Endothelial cell of umbilical vein (primary cell): ENCODE data around the gene ZDHHC3. TPM values are rescaled to one million over a fixed set of nuclear protein-coding genes. Genes with fewer than 3 reads are reported as not detected.

Experiments used
- BruUV-seq: library from RNA; stranded (reverse); fragments of 400-500 nt; replicated peaks from 2 replicates; lab custom pipeline; 2021; lab: Mats Ljungman, UMichigan
- CTCF ChIA-PET: fragments of 300-600, 350-600 bp; sonication (Branson Sonifier 250); formaldehyde crosslinking; loops from one replicate; lab custom pipeline; 2021; ENCODE audit warnings: antibody characterized with exemption, inconsistent platforms; lab: Charles Lee
- POLR2A ChIA-PET: fragments of 300-600, 350-600 bp; sonication (Branson Sonifier 250); formaldehyde crosslinking; loops from one replicate; lab custom pipeline; 2021; ENCODE audit warnings: antibody characterized with exemption, inconsistent platforms; lab: Charles Lee
- DNase-seq: peaks from one replicate; pipeline ENCODE4 v3.0.0-alpha.2; 2011; ENCODE audit warnings: low read depth, low spot score
- FAIRE-seq: peaks from 2 replicates; lab custom pipeline; 2011; peaks lifted over from hg19 to GRCh38; lab: Jason Lieb, UNC
- H2AFZ ChIP-seq: 2 replicates; pipeline ENCODE4 v1.6.0; 2012; ENCODE audit warnings: low read depth, low read length, control low read depth, inconsistent platforms
- H3K27ac ChIP-seq: 2 replicates; pipeline ENCODE4 v1.5.1; 2011; ENCODE audit warnings: low read depth, mild to moderate bottlenecking, control low read depth, low read length, moderate library complexity; ENCODE audit not compliant: insufficient read depth
- H3K27me3 ChIP-seq, 2 experiments: 2 replicates each; pipeline versions ENCODE4 v1.6.0 to v1.6.1; 2011; ENCODE audit warnings: low read length in 2 of 2, mixed read lengths in 1 of 2; ENCODE audit not compliant: control insufficient read depth in 2 of 2, insufficient read depth in 2 of 2
- H3K36me3 ChIP-seq, 2 experiments: 2 replicates in 1 of 2; 3 replicates in 1 of 2; pipeline ENCODE4 v1.5.1; 2011; ENCODE audit warnings: low read length in 2 of 2, mild to moderate bottlenecking in 1 of 2, moderate library complexity in 1 of 2; ENCODE audit not compliant: control insufficient read depth in 2 of 2, insufficient read depth in 2 of 2; ENCODE audit errors: extremely low read depth in 1 of 2
- H3K4me1 ChIP-seq: 3 replicates; pipeline ENCODE4 v1.5.1; 2011; ENCODE audit warnings: mild to moderate bottlenecking, low read length; ENCODE audit not compliant: control insufficient read depth, insufficient read depth; ENCODE audit errors: extremely low read depth
- H3K4me2 ChIP-seq: 2 replicates; pipeline ENCODE4 v1.6.1; 2011; ENCODE audit warnings: low read length, control low read depth, mixed read lengths; ENCODE audit not compliant: insufficient read depth
- H3K4me3 ChIP-seq, 3 experiments: fragments of 200-600 bp in 1 of 3; sonication (generic), shearing (Covaris generic) in 1 of 3; replicated peaks in 1 of 3; 2 replicates each; pipeline ENCODE4 v1.5.1; 2011 to 2016; ENCODE audit warnings: control low read depth in 3 of 3, low read length in 3 of 3, mild to moderate bottlenecking in 2 of 3, inconsistent platforms in 1 of 3, low read depth in 1 of 3, moderate library complexity in 1 of 3; ENCODE audit not compliant: insufficient read depth in 1 of 3
- H3K79me2 ChIP-seq: 2 replicates; pipeline ENCODE4 v1.6.0; 2012; ENCODE audit warnings: low read length, inconsistent platforms; ENCODE audit not compliant: control insufficient read depth, insufficient read depth
- H3K9ac ChIP-seq: replicated peaks from 2 replicates; pipeline ENCODE3; 2011; ENCODE audit warnings: low read length, control low read depth; ENCODE audit not compliant: insufficient read depth; ENCODE audit errors: extremely low read depth
- H3K9me1 ChIP-seq: replicated peaks from 3 replicates; pipeline ENCODE4 v1.6.0; 2011; ENCODE audit warnings: mild to moderate bottlenecking, low read length; ENCODE audit not compliant: control insufficient read depth, insufficient read depth; ENCODE audit errors: extremely low read depth
- H3K9me3 ChIP-seq: replicated peaks from 2 replicates; pipeline ENCODE4 v1.5.1; 2012; ENCODE audit warnings: low read length, inconsistent platforms; ENCODE audit not compliant: control insufficient read depth, insufficient read depth
- H4K20me1 ChIP-seq: replicated peaks from 2 replicates; pipeline ENCODE3; 2011; ENCODE audit warnings: mild to moderate bottlenecking, low read length; ENCODE audit not compliant: control insufficient read depth, insufficient read depth; ENCODE audit errors: extremely low read depth
- EZH2 ChIP-seq: IDR thresholded peaks from 2 replicates; pipeline ENCODE4 v1.6.1; 2012; ENCODE audit warnings: borderline replicate concordance, low read depth, mild to moderate bottlenecking, moderate library complexity, low read length, inconsistent platforms; ENCODE audit not compliant: severe bottlenecking
- FOS ChIP-seq: IDR thresholded peaks from 2 replicates; pipeline ENCODE4 v1.6.1; 2011; ENCODE audit warnings: mild to moderate bottlenecking, low read length, moderate library complexity, borderline replicate concordance; ENCODE audit not compliant: insufficient read depth
- GATA2 ChIP-seq: IDR thresholded peaks from 2 replicates; pipeline ENCODE4 v1.7.0; 2011; ENCODE audit warnings: low read depth, mild to moderate bottlenecking, moderate library complexity, mixed read lengths, low read length; ENCODE audit not compliant: insufficient read length, insufficient read depth
- JUN ChIP-seq: IDR thresholded peaks from 2 replicates; pipeline ENCODE4 v1.6.1; 2011; ENCODE audit warnings: borderline replicate concordance, low read depth; ENCODE audit not compliant: insufficient read length, insufficient read depth
- MYC ChIP-seq: IDR thresholded peaks from one replicate; pipeline ENCODE4 v1.6.1; 2011; ENCODE audit warnings: mild to moderate bottlenecking, low read depth, low read length
- POLR2A ChIP-seq: IDR thresholded peaks from 2 replicates; pipeline ENCODE4 v1.6.1; 2012; ENCODE audit warnings: low read depth, mild to moderate bottlenecking, control low read depth, low read length
- POLR2AphosphoS5 ChIP-seq: IDR thresholded peaks from 2 replicates; pipeline ENCODE4 v1.6.1; 2012; ENCODE audit warnings: low read depth, mild to moderate bottlenecking, control low read depth, low read length, moderate library complexity; ENCODE audit not compliant: insufficient read depth
- dilution Hi-C: fragments of 300-500 bp; cut with MboI; formaldehyde crosslinking; loops from one replicate; pipeline ENCODE4 v1.15.0; 2019; ENCODE audit warnings: low sequenced_read_pairs; ENCODE audit not compliant: extremely low pct_ligation_motif_present
- intact Hi-C: fragments of 100-400 bp; cut with micrococcal nuclease; formaldehyde crosslinking; loops from one replicate; pipeline ENCODE4 v1.10.0; 2022
- polyA plus RNA-seq, 4 experiments: library from polyadenylated mRNA; depleted of rRNA in 3 of 4; stranded (reverse) in 3 of 4; unstranded in 1 of 4; fragments of >200 nt; gene quantifications; 2 replicates each; pipeline versions ENCODE4 v1.2.1 to v1.2.3, GENCODE V29; 2011 to 2012; ENCODE audit warnings: missing spikeins in 1 of 4
- total RNA-seq: library from RNA; stranded (reverse); gene quantifications from 2 replicates; pipeline ENCODE4 v1.2.3, GENCODE V29; 2021
- TF ChIP-seq, protein P1 (sequence below), 2 donors: IDR thresholded peaks; 1 replicate in 1 of 2; 2 replicates in 1 of 2; pipeline ENCODE4 v1.5.1; 2011; ENCODE audit warnings: low read length in 2 of 2, mild to moderate bottlenecking in 2 of 2, moderate library complexity in 2 of 2, control low read depth in 1 of 2, inconsistent platforms in 1 of 2, low read depth in 1 of 2; ENCODE audit not compliant: insufficient read depth in 1 of 2; ENCODE audit errors: extremely low read depth in 1 of 2
- TF ChIP-seq, protein P2 (sequence below): IDR thresholded peaks from 2 replicates; pipeline ENCODE4 v1.6.1; 2011; ENCODE audit not compliant: insufficient read depth, insufficient read length

ZDHHC3 gene
- total and polyA plus RNA-seq, 2 donors (not counting 3 experiments of a cell fraction or from before 2014, with no cell fraction given) = 62.4 to 97.1 TPM

DNA sequence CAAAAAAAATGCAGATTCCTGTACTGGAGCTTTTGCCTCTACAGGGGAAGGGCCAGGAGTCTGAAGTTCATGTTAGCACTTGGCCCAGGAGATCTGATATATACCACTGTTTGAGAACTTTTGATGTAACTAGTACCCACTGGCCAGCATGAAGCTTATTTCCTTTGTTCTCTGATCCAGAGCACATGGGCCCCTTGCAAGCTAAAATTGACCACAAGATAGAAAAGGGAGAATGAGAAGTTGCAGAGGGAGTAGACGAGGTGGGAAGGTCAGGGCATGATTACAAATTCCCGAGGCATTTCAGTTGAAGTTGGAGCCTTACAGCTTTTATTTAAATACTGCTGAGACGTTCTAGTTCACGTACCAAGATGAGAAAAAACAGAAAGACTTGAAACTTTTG, 73.3 kb downstream of the ZDHHC3 start:
- Histone ChIP-seq H3K4me3 (no peak overlapping the region), H3K79me2 (no peaks in the 10 kb centered on the region), H3K27me3 (no peaks in the 10 kb centered on the region), H2AFZ (no peak overlapping the region), H3K27ac (no peak overlapping the region), H3K9ac (no peak overlapping the region), H3K36me3 (no peaks in the 10 kb centered on the region), H3K9me3 (no peaks in the 10 kb centered on the region), H3K9me1 (no peaks in the 10 kb centered on the region), H3K4me2 (no peak overlapping the region), H4K20me1 (no peaks in the 10 kb centered on the region), H3K4me1 (no peaks in the 10 kb centered on the region)
- dilution Hi-C loops (no loop called here), intact Hi-C loops (no loop called here)
- TF ChIP-seq, protein P1, sequence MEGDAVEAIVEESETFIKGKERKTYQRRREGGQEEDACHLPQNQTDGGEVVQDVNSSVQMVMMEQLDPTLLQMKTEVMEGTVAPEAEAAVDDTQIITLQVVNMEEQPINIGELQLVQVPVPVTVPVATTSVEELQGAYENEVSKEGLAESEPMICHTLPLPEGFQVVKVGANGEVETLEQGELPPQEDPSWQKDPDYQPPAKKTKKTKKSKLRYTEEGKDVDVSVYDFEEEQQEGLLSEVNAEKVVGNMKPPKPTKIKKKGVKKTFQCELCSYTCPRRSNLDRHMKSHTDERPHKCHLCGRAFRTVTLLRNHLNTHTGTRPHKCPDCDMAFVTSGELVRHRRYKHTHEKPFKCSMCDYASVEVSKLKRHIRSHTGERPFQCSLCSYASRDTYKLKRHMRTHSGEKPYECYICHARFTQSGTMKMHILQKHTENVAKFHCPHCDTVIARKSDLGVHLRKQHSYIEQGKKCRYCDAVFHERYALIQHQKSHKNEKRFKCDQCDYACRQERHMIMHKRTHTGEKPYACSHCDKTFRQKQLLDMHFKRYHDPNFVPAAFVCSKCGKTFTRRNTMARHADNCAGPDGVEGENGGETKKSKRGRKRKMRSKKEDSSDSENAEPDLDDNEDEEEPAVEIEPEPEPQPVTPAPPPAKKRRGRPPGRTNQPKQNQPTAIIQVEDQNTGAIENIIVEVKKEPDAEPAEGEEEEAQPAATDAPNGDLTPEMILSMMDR (IDR thresholded peaks at IDR 0.05; ENCODE audit: extremely low read depth in 1 of 2, insufficient read depth in 1 of 2, low read depth in 1 of 2, low read length in 2 of 2) = no peak
- TF ChIP-seq JUN = no peak
- TF ChIP-seq MYC = no peak
- TF ChIP-seq EZH2 = no peak
- TF ChIP-seq, protein P2, sequence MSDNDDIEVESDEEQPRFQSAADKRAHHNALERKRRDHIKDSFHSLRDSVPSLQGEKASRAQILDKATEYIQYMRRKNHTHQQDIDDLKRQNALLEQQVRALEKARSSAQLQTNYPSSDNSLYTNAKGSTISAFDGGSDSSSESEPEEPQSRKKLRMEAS = no peak
- TF ChIP-seq POLR2A = no peak
- TF ChIP-seq GATA2 = no peak
- no peak for TF ChIP-seq POLR2AphosphoS5
- no peak for TF ChIP-seq FOS
- ChIA-PET POLR2A (no interaction called here), CTCF (interaction anchor here (1.2 kb wide), 1 partner anchor 11 kb away, joined by 3 read pairs; no protein-coding TSS in a partner anchor)
- BruUV-seq = no TSS peak
- DNase-seq (no peak), FAIRE-seq (no peak)
